NCI-H2227 (cell line): ENCODE results near the gene PF4V1.
"Not testable (repeated sequence)": the region's sequence is repeated elsewhere in the genome, so short reads cannot be mapped to it uniquely, and the experiment has no call there.

ENCODE experiments used
- DNase-seq: peaks from one replicate; lab custom pipeline; 2025; ENCODE audit not compliant: unreplicated experiment; lab: John Stamatoyannopoulos, UW

Gene PF4V1

DNA sequence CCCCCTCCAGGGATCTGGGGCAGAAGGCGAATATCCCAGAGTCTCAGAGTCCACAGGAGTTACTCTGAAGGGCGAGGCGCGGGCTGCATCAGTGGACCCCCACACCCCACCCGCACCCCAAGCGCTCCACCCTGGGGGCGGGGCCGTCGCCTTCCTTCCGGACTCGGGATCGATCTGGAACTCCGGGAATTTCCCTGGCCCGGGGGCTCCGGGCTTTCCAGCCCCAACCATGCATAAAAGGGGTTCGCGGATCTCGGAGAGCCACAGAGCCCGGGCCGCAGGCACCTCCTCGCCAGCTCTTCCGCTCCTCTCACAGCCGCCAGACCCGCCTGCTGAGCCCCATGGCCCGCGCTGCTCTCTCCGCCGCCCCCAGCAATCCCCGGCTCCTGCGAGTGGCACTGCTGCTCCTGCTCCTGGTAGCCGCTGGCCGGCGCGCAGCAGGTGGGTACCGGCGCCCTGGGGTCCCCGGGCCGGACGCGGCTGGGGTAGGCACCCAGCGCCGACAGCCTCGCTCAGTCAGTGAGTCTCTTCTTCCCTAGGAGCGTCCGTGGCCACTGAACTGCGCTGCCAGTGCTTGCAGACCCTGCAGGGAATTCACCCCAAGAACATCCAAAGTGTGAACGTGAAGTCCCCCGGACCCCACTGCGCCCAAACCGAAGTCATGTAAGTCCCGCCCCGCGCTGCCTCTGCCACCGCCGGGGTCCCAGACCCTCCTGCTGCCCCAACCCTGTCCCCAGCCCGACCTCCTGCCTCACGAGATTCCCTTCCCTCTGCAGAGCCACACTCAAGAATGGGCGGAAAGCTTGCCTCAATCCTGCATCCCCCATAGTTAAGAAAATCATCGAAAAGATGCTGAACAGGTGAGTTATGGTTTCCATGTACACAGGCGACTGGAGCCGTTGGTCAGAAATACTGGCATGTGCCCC, 16.3 kb downstream of the PF4V1 start, which contains the start of gene CXCL1:
TSS of gene CXCL1 (plus strand) at position 264 of the 926 bp plus-strand sequence. CDS start at position 342, 78 bp downstream.
- no peak for DNase-seq

DNA sequence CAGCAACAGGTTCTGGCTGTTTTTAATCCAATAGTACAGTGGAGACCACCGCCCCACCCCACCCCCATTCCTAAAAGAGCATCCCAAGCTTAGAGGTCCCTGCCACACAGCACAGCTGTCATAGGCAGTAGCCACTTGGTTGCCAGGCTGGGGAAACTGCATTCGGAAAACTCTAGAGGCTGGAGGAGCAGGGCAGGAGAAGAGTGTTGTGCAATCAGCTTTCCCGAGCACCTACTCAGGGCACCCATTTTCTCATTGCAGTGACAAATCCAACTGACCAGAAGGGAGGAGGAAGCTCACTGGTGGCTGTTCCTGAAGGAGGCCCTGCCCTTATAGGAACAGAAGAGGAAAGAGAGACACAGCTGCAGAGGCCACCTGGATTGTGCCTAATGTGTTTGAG, 17.2 kb downstream of the PF4V1 start:
- DNase-seq, result no peak

DNA sequence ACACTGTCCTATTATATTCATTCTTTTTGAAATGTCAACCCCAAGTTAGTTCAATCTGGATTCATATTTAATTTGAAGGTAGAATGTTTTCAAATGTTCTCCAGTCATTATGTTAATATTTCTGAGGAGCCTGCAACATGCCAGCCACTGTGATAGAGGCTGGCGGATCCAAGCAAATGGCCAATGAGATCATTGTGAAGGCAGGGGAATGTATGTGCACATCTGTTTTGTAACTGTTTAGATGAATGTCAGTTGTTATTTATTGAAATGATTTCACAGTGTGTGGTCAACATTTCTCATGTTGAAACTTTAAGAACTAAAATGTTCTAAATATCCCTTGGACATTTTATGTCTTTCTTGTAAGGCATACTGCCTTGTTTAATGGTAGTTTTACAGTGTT, 17.7 kb downstream of the PF4V1 start:
- no peak for DNase-seq

DNA sequence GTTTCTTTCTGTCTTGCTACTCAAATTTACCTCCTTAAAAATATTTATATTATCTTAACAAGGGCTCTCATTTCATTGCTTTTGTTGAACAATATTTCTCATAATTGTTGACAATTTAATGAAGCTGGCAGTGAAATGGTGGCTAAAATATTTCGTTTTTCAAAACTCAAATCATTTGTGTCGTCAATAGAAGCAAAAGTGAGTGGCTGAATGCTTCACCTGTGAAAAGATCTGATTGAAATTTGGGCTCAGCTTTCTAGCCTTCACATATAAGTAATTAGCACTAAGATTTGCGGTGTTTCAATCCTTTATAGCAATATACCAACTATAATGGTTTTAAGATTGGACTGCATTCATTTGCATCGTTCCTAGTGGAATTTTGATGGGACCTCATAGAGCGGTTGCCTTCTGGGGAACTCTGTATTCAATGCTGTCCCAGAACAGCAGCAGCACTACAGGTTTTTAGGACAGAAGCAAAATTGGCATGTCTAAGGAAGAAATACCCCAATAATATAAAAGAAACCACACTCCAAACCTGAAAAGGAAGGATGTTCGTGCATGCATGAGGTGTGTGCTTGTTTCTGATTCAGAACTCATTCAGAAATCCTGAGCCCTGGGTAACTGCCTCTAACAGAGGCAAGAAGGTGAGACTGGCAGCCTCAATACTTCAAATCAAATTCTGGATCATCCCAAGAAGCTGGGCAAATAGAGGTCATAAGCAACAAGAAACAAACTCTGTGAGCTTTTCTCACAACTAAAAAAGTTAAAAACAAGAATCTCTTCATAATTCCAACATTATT, 18.6 kb downstream of the PF4V1 start:
- DNase-seq, result no peak

DNA sequence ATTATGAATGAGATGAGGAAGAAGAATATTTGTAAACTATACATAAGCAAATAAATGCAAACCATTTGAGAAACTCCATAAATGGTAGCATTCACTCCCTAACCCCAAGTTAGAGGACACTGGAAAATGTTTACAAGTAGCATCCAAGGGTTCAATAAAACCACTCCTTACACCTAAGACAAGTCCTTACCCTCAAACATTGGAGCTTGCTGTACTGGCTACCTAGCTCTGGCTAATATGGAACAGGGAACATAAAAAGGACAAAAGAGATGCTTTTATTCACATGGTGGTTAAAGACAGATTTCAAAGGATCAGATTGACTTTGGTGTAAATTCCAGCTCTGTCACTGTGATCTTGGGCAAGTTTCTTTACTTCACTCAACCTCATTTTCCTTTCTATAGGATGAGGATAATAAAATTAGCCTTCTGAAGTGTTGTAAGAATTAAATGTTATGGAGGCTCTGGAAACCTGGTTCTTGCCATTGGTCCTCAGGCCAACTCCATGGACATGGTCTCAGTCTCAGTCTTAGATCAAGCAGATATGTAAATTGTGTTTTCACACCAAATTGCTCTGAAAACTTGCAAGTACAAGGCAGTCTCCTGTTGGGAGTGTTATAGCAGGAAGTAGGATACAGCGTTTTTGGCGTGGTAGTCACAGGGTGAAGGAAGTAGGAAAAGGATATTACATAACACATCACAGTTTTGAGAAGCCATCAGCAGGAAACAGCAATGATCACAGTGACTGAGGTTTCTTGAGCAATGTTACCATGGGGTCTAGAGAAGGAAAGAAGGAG, 19.4 kb downstream of the PF4V1 start:
- no peak for DNase-seq

DNA sequence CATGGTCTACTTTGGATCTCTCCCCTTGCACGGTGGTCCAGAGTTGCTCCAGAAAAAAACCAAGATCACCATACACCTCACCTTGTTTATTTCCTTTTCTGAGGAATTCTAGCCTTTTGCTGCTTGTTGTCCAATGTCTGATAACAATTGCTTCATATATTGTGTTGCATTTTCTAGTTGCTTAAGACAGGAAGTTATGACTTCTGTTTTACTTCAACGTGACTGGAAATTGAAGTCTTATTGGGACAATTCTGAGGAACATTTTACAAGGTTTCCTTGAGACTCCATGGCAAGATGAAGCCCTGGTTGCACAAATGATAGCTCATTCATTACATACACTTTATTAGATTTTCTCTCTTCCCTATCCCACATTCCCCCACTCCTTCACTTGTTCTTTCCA, 21.3 kb downstream of the PF4V1 start:
- no peak for DNase-seq

DNA sequence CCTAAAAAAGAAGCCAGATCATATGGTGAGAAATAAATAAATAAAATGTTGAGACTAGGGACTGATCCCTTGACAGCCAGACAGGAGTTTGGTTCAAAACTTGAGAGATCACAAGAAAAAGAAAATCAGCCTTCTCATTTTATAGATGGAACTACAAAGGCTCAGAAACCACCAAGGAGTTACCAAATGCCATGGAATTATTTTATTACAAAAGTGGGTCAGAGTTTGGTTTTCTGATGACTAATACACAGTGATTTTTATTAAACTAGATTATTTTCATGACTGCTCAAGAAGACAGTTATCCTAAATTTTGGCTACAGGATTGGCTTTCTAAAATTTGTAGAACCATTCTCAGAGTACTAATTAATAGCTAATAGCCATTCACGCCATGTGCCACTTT, 22.3 kb downstream of the PF4V1 start:
- no peak for DNase-seq

DNA sequence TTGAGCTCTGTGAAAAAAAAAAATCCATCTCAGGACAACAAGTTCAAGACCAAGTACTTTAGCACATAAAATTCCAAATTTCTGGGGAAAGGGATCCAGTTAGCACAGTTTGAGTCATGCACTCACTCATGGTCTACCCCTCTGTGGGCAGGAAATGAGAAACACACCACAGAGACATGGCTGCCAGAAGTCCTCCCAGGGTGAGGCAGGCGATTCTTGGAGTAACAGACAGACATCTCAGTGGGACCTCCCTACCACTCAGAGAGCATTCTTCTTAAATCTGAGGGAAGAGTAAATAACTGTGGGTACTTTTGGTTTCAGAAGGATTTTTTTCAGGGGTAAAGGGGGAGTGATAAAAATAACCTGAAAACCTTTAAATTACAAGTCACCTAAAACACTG, 30.2 kb downstream of the PF4V1 start:
- no peak for DNase-seq

DNA sequence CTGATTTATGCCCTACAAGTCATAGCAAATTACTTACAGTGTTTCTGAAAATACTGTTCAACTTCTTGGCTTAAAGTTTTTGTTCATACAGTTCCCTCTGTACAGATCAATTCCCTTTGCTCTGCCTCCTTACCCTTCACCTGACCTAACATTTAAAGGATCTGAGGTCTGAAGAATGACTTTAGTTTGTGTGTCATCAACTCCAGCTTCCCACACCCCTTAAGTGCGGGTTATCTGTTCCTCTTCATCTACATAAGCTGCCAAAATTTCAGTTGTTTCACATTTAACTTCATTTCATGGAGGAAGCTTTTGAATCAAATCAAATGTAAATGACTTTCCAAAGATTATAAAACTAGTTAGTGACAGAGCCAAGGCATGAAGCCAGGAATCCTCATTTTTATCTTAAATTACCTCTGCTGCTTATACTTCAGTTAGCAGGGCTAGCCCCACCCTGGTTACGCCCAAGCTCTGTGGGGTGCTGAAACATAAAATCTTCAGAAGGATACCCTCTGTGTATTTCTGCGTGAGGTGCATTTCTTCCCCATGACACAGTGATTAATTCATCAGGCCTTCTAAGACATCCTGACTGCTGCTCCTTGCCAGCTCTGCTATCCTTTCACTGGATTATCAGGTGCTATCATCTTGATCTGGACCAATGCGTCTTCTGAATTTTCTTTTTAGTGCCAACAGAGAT, 32.6 kb downstream of the PF4V1 start:
- no peak for DNase-seq

DNA sequence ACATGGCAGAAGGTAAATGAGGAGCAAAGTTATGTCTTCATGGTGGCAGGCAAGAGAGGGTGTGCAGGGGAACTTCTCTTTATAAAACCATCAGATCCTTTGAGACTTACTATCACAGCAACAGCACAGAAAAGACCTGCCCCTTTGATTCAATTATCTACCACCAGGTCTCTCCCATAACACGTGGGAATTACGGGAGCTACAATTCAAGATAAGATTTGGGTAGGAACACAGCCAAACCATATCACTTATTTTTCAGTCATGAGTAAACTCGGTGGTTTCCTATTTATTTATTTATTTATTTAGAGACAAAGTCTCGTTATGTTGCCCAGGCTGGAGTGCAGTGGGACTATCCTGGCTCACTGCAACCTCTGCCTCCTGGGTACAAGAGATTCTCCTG, 38.2 kb downstream of the PF4V1 start:
- no peak for DNase-seq

DNA sequence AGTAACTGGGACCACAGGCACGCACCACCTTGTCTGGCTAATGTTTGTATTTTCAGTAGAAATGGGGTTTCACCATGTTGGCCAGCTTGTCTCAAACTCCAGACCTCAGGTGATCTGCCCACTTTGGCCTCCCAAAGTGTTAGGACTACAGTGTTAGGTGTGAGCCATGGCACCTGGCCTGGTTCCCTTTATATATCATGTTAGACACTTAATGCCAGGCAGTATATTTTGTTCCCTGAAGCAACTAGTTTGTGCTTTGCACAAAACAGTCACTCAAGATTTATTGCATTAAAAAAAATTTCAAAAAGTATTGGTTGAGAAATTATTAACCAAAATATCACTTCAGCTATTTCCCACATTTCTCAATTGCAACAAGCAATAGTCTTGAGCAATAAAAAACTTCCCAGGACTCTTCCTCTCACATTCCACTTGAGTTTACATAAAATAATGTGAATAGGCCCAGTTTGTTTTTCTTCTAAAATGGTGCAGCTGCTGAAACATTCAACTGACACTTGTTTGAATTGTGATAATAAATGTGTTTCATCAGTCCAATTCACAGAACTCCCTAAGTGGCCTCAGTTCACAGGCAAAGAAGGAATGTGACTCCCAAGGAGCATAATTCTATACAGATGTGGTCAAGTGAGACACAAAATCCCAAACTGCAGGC, 38.8 kb downstream of the PF4V1 start:
- no peak for DNase-seq

DNA sequence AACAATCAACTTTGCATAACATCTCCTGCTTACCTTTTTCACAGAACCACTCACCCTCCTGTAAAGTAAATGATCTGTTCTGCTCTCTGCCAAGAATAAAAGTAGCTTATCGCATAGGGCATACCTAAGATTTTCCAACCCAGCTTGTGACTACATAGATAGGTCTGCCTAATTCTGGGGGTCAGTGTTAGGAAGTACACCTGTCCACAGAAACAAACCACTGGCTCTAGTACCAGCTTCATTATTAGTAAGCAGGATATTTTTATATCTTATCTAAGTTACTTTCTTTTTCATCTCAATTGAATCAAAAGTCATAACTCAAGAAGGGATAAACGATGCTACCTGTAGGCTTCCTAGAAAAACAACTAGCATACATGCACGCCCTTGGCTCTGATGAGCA, 39.9 kb downstream of the PF4V1 start:
- no peak for DNase-seq

DNA sequence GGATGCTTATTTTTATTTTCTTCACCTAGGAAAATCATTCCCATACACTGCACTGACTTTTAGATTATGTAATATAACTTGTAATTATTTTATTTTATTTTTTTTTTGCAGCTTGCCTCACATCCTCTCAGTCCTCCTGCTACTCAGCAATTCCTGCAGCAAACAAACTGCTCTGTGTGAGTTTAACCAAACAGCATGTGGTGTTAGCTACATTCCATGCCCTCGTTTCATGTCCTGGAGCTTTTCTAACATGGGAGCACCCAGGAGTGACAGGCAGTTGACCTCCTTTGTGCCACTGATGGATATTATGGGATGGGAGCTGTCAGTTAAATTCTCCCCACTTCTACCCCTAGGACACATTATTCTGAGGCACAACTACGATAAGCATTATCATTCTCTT, 40.9 kb downstream of the PF4V1 start:
- no peak for DNase-seq

DNA sequence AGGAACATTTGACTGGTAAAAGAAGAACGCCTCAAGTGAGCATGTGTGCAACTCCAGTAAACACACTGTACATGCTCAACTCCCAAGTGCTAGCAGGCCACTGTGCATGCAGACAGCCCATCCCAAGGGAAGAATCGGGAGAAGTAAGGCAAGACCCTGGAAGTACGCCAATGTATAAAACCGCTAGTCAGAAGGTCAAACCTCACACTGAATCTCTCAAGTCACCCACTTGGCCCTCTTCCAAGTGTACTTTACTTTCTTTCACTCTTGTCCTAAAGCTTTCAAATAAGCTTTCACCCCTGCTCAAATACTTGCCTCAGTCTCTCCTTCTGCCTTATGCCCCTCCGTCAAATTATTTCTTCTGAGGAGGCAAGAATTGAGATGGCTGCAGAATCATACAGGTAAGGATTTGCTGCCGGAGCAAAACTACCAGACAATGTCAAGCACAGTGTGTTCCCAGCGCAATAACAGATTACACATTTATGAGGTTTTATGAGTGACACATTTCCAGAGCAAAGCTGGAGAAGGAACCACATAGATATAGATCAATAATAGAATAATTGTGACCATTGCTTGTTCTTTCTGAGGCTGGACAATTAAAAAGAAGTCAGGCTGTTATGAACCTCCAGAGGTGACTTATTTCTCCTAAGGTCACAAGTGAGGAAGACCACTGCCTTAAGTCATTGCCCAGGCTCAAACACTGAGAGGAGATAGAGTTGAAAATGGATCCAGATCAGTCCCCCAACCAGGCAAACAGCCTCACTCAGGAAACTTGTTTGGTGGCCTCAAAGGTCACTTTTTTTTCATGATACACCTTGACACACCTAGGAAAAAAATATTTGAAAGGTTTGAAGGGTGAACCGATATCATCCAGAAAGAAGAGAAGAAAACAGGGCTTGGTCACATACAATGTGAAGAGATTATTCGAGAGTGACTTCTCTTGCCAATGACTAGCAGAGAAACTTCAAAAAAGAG, 42.4 kb downstream of the PF4V1 start:
- DNase-seq, result no peak

DNA sequence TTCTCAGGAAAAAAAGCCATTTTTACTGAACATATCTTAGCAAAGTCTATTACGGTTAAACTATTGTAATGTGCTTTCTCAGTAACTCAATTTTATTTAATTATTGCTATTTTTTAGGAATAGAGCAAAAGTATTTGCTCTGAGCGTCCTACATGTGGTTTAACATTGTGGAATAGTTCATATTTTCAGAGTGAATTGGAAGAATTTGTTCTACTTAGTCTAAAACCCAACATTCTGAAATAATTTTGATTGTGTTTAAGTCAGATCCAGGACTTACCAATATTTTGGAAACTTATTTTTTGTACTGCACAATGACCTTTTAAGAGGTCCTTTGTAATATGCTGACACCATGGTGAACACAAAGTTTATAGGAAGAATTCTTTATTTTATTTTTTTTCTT, 43.3 kb downstream of the PF4V1 start:
- no peak for DNase-seq

DNA sequence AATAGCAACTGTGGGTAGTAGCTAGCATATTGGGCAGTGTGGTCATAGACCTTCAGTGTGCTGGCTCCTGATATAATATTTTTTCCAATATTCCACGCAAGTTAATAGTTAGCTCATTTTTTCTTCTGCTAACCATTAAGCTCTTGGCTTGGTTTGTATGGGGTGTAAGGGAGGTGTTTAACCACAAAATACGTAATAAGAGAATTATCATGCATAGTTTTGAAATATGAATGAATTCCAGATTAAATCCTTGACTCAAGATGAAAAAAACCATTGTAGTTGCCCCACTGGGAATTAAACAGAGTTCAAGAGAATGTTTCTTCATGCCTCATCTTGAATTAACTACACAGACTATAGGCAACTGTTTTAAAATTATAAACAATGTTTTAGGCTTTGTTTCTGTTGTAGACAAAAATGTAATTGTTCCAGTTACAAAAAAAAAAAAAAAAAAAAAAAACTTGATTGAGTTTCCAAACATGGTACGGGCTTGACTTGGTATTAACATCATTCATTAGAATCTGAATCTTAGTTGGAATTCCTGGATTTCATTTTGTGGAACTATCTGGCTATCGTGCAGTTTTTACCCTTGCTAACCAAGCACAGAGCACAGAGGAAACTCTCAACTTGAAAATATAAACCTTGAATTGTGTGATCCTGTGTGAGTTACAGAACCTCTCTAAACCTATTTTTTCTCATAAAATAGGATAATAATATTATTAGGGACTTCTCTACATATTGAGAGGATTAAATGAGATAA, 44.5 kb downstream of the PF4V1 start:
- DNase-seq, result no peak

DNA sequence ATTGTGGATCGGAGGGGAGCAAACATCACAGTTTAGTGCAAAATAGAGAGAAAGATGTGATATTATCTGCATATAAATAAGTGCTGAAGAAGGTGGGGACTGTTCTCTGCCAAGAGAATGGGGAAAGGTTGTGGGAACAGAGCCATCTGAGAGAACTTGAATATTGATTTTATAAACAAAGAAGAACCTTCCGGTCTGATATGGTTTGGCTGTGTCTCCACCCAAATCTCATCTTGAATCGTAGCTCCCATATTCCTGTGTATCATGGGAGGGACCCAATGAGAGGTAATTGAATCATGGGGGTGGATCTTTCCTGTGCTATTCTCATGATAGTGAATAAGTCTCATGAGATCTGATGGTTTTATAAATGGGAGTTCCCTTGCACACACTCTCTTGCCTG, 46.2 kb downstream of the PF4V1 start:
- DNase-seq, result not testable (repeated sequence)

DNA sequence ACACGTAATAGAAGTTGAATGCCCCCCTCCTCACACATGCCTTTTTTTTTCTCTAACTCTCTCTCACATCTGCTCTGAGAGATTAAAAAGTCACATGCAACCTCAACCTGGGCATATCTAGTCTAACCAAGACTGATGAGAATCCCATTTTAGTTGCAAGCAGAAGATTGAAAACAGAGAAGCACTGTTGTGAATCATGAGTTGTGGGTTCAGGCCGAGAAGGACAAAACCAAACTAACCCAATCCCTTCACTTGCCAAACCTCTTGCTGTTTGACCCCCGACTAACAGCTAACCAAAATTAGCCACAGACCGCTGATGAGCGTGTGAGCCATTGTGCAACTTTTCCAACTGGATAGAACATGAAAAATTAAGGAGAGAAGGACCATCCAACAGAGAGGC, 47.9 kb downstream of the PF4V1 start:
- no peak for DNase-seq
